NCI-H460 (cell line): ENCODE measurements around the gene NF2. TPM values are rescaled to one million over a fixed set of nuclear protein-coding genes. Genes with fewer than 3 reads are reported as not detected.
A peak's percentile ranks its signal among the peaks of the same experiment; 100 is the strongest.
"Not testable (repeated sequence)": the region's sequence is repeated elsewhere in the genome, so short reads cannot be mapped to it uniquely, and the experiment has no call there.

Experiments
- DNase-seq: peaks from one replicate; pipeline ENCODE4 v3.0.0-alpha.2; 2016; ENCODE audit warnings: low read depth; ENCODE audit errors: extremely low read depth
- polyA plus RNA-seq: library from polyadenylated mRNA; depleted of rRNA; stranded (reverse); fragments of >200 nt; gene quantifications from 2 replicates; pipeline ENCODE4 v1.2.3, GENCODE V29; 2014; cell fraction: nucleus; rRNA removed
- total RNA-seq: library from RNA; depleted of rRNA; stranded (reverse); fragments of >200 nt; shearing (Covaris generic); gene quantifications from 2 replicates; pipeline ENCODE4 v1.2.3, GENCODE V29; 2014; rRNA removed

The NF2 gene
- total RNA-seq, result 27.4 and 33.0 TPM in 2 replicates
- polyA plus RNA-seq, result 17.2 and 23.3 TPM in 2 replicates

- peak; percentile 98 for DNase-seq
Measured at GRCh38 chr22:29603358-29604075, at the start of gene NF2. NF2 (plus strand) TSS chr22:29603633; CDS start chr22:29603999, 366 bp downstream.

GRCh38 chr22:29555065-29555644 lies 48.3 kb upstream of the NF2 start:
- no peak for DNase-seq

GRCh38 chr22:29559030-29559429 lies 44.4 kb upstream of the NF2 start:
- no peak for DNase-seq

- no peak for DNase-seq
Measured at GRCh38 chr22:29559853-29560252, 43.6 kb upstream of the NF2 start.

GRCh38 chr22:29563652-29564460 lies 39.6 kb upstream of the NF2 start:
- DNase-seq, result no peak

GRCh38 chr22:29566513-29566912 lies 36.9 kb upstream of the NF2 start:
- DNase-seq, result not testable (repeated sequence)

- no peak for DNase-seq
Measured at GRCh38 chr22:29567338-29567737, 36.1 kb upstream of the NF2 start.

GRCh38 chr22:29569011-29569678 lies 34.3 kb upstream of the NF2 start:
- DNase-seq, result no peak

GRCh38 chr22:29570456-29570855 lies 33.0 kb upstream of the NF2 start:
- DNase-seq, result no peak

GRCh38 chr22:29570912-29571549 lies 32.4 kb upstream of the NF2 start:
- no peak for DNase-seq

GRCh38 chr22:29574762-29575450 lies 28.5 kb upstream of the NF2 start:
- no peak for DNase-seq

GRCh38 chr22:29578462-29579200 lies 24.8 kb upstream of the NF2 start:
- no peak for DNase-seq

- DNase-seq, result no peak
Measured at GRCh38 chr22:29580200-29580810, 23.1 kb upstream of the NF2 start.

- no peak for DNase-seq
Measured at GRCh38 chr22:29581799-29582198, 21.6 kb upstream of the NF2 start.

- no peak for DNase-seq
Measured at GRCh38 chr22:29584975-29585374, 18.5 kb upstream of the NF2 start.

GRCh38 chr22:29586193-29586705 lies 17.2 kb upstream of the NF2 start:
- not testable (repeated sequence) for DNase-seq

GRCh38 chr22:29587938-29588699 lies 15.3 kb upstream of the NF2 start:
- no peak for DNase-seq

GRCh38 chr22:29593923-29594322 lies 9.5 kb upstream of the NF2 start:
- no peak for DNase-seq
